ENCODE data around the gene CORO7.

DNA sequence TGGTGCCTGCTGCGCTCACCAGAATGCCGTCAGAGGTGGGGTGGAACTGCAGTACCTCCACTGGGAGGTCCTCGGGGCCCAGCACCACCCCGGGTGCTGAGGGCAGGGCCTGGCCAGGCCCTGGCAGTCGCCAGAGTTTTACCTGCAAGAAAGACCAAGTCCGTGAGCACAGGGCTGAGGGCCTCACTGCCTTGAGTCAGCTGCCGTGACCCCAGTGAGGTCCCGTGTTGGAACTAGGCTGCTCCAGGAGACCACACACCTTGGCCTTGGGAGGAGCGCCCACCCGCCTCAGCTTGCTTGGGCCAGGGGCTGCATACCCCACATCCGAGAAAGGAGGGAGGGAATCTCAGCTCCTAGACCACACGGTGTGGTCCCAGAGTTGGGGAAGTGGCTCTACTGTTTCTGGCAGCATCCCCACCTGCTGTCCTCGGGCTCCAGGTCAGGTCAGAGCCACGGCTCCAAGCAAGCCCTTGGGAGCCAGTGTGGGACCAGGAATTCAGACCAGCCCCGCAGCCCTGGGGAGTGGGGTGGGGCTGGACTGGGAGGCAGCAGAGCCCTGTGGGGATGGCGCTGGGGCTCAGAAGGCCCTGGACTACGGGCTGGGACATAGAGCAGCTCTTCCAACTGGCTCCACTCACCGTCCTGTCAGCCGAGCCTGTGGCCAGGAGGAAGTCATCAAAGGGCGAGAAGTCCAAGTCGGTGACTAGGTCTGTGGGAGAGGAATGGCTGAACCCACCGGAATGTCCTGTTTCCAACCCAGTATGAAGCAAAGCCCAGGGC lies 8.7 kb downstream of the CORO7 start:
- TF ChIP-seq, protein P1, sequence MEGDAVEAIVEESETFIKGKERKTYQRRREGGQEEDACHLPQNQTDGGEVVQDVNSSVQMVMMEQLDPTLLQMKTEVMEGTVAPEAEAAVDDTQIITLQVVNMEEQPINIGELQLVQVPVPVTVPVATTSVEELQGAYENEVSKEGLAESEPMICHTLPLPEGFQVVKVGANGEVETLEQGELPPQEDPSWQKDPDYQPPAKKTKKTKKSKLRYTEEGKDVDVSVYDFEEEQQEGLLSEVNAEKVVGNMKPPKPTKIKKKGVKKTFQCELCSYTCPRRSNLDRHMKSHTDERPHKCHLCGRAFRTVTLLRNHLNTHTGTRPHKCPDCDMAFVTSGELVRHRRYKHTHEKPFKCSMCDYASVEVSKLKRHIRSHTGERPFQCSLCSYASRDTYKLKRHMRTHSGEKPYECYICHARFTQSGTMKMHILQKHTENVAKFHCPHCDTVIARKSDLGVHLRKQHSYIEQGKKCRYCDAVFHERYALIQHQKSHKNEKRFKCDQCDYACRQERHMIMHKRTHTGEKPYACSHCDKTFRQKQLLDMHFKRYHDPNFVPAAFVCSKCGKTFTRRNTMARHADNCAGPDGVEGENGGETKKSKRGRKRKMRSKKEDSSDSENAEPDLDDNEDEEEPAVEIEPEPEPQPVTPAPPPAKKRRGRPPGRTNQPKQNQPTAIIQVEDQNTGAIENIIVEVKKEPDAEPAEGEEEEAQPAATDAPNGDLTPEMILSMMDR (IDR thresholded peaks at IDR 0.05; ENCODE audit: borderline replicate concordance, extremely low read depth, low read length, poor library complexity, severe bottlenecking), result no peak
- TF ChIP-seq EZH2 (IDR thresholded peaks at IDR 0.05; ENCODE audit: borderline replicate concordance, low read depth, low read length, severe bottlenecking), result no peak
